Keratinocyte (primary cell): Measurements from ENCODE around the gene THAP9. TPM values are rescaled to one million over a fixed set of nuclear protein-coding genes. Genes with fewer than 3 reads are reported as not detected.

ENCODE experiments used
- DNase-seq: peaks from one replicate; pipeline ENCODE4 v3.0.0-alpha.2; 2011; ENCODE audit warnings: low read depth, missing footprints, low spot score
- FAIRE-seq: peaks from 2 replicates; lab custom pipeline; 2011; peaks lifted over from hg19 to GRCh38; lab: Jason Lieb, UNC
- H2AFZ ChIP-seq: 2 replicates; pipeline ENCODE4 v1.6.0; 2012; ENCODE audit warnings: low read length, control low read depth, inconsistent platforms; ENCODE audit not compliant: control insufficient read depth
- H3K27ac ChIP-seq: 2 replicates; pipeline ENCODE4 v1.5.1; 2011; ENCODE audit warnings: low read length; ENCODE audit not compliant: control insufficient read depth, insufficient read depth
- H3K27me3 ChIP-seq: 3 replicates; pipeline ENCODE4 v1.6.0; 2011; ENCODE audit warnings: low read length; ENCODE audit not compliant: control insufficient read depth, insufficient read depth; ENCODE audit errors: extremely low read depth
- H3K36me3 ChIP-seq, 2 experiments: 2 replicates in 1 of 2; 3 replicates in 1 of 2; pipeline ENCODE4 v1.5.1; 2011; ENCODE audit warnings: low read length in 2 of 2, mild to moderate bottlenecking in 1 of 2; ENCODE audit not compliant: control insufficient read depth in 2 of 2, insufficient read depth in 2 of 2; ENCODE audit errors: extremely low read depth in 1 of 2
- H3K4me1 ChIP-seq: 3 replicates; pipeline ENCODE4 v1.5.1; 2011; ENCODE audit warnings: low read length; ENCODE audit not compliant: control insufficient read depth, insufficient read depth; ENCODE audit errors: extremely low read depth
- H3K4me2 ChIP-seq: 3 replicates; pipeline ENCODE4 v1.6.0; 2011; ENCODE audit warnings: low read depth, low read length; ENCODE audit not compliant: control insufficient read depth, insufficient read depth; ENCODE audit errors: extremely low read depth
- H3K4me3 ChIP-seq, 3 experiments: fragments of 200-600 bp in 1 of 3; sonication (generic) in 1 of 3; 2 replicates in 2 of 3; 3 replicates in 1 of 3; pipeline ENCODE4 v1.5.1; 2011 to 2016; ENCODE audit warnings: low read length in 3 of 3, mild to moderate bottlenecking in 3 of 3, control low read depth in 2 of 3, inconsistent platforms in 1 of 3, low read depth in 1 of 3, mixed read lengths in 1 of 3, mixed run types in 1 of 3, moderate library complexity in 1 of 3; ENCODE audit not compliant: control insufficient read depth in 2 of 3, insufficient read depth in 2 of 3; ENCODE audit errors: extremely low read depth in 1 of 3
- H3K79me2 ChIP-seq: 2 replicates; pipeline ENCODE4 v1.6.0; 2012; ENCODE audit warnings: low read length; ENCODE audit not compliant: control insufficient read depth, insufficient read depth
- H3K9ac ChIP-seq: 3 replicates; pipeline ENCODE4 v1.6.0; 2011; ENCODE audit warnings: low read length; ENCODE audit not compliant: control insufficient read depth, insufficient read depth; ENCODE audit errors: extremely low read depth
- H3K9me1 ChIP-seq: 3 replicates; pipeline ENCODE4 v1.6.0; 2011; ENCODE audit warnings: low read length; ENCODE audit not compliant: control insufficient read depth, insufficient read depth; ENCODE audit errors: extremely low read depth
- H3K9me3 ChIP-seq: 2 replicates; pipeline ENCODE4 v1.5.1; 2012; ENCODE audit warnings: low read depth, low read length; ENCODE audit not compliant: control insufficient read depth
- H4K20me1 ChIP-seq: 3 replicates; pipeline ENCODE4 v1.6.0; 2011; ENCODE audit warnings: low read length; ENCODE audit not compliant: control insufficient read depth, insufficient read depth; ENCODE audit errors: extremely low read depth
- CTCF ChIP-seq, 3 experiments: IDR thresholded peaks in 1 of 3; conservative IDR thresholded peaks in 1 of 3; optimal IDR thresholded peaks in 1 of 3; 2 replicates in 2 of 3; 3 replicates in 1 of 3; pipeline versions ENCODE3 to v1.5.1; 2011; ENCODE audit warnings: low read length in 3 of 3, mild to moderate bottlenecking in 3 of 3, moderate library complexity in 2 of 3, control low read depth in 1 of 3, inconsistent platforms in 1 of 3; ENCODE audit not compliant: insufficient read depth in 2 of 3; ENCODE audit errors: extremely low read depth in 1 of 3
- EZH2 ChIP-seq: IDR thresholded peaks from one replicate; pipeline ENCODE4 v1.6.1; 2012; ENCODE audit warnings: inconsistent platforms, mild to moderate bottlenecking, low read length, moderate library complexity
- dilution Hi-C: fragments of 300-500 bp; cut with MboI; formaldehyde crosslinking; loops from one replicate; pipeline ENCODE4 v1.7.0; 2020; ENCODE audit warnings: low sequenced_read_pairs; ENCODE audit not compliant: extremely low pct_ligation_motif_present
- polyA plus RNA-seq, 5 experiments: library from polyadenylated mRNA; depleted of rRNA in 3 of 5; stranded (reverse) in 3 of 5; stranded (forward) in 1 of 5; unstranded in 1 of 5; fragments of >200 nt; gene quantifications; 1 replicate in 1 of 5; 2 replicates in 3 of 5; 3 replicates in 1 of 5; pipeline versions ENCODE4 v1.2.1 to v1.2.3, GENCODE V29; 2011 to 2012; ENCODE audit warnings: missing spikeins in 2 of 5, low read depth in 1 of 5, low replicate concordance in 1 of 5

The THAP9 gene
- polyA plus RNA-seq, 1 donor (not counting 4 experiments of a cell fraction or from before 2014, with no cell fraction given) = 1.9 TPM

GRCh38 chr4:82918091-82918490 lies 17.6 kb downstream of the THAP9 start:
- H3K4me2 ChIP-seq = no peak overlapping the region
- no peak overlapping the region for H2AFZ ChIP-seq
- H3K9me3 ChIP-seq = no peaks in the 10 kb centered on the region
- no peak overlapping the region for H3K4me3 ChIP-seq
- H4K20me1 ChIP-seq = no peaks in the 10 kb centered on the region
- H3K79me2 ChIP-seq = no peaks in the 10 kb centered on the region
- H3K36me3 ChIP-seq = no peaks in the 10 kb centered on the region
- no peak overlapping the region for H3K9ac ChIP-seq
- TF ChIP-seq EZH2 (no peak), CTCF (optimal IDR thresholded peaks at IDR 0.05 in 1 of 3, IDR thresholded peaks at IDR 0.05 in 1 of 3, conservative IDR thresholded peaks at IDR 0.05 in 1 of 3; ENCODE audit: extremely low read depth in 1 of 3, insufficient read depth in 2 of 3, low read length in 3 of 3) (no peak)
- dilution Hi-C loops = no loop called here
- DNase-seq (no peak), FAIRE-seq (peak; percentile 56)
- no peaks in the 10 kb centered on the region for H3K4me1 ChIP-seq
- no peaks in the 10 kb centered on the region for H3K9me1 ChIP-seq
- H3K27ac ChIP-seq = no peak overlapping the region
- H3K27me3 ChIP-seq = no peaks in the 10 kb centered on the region

- H3K4me1 ChIP-seq = no peaks in the 10 kb centered on the region
- DNase-seq = no peak
- FAIRE-seq = no peak
- H3K9me3 ChIP-seq = no peaks in the 10 kb centered on the region
- dilution Hi-C loops = no loop called here
- H3K27ac ChIP-seq = no peak overlapping the region
- H3K9me1 ChIP-seq = no peaks in the 10 kb centered on the region
- H2AFZ ChIP-seq = no peak overlapping the region
- H3K4me3 ChIP-seq = no peak overlapping the region
- no peaks in the 10 kb centered on the region for H3K27me3 ChIP-seq
- H3K4me2 ChIP-seq = no peak overlapping the region
- TF ChIP-seq CTCF (optimal IDR thresholded peaks at IDR 0.05 in 1 of 3, IDR thresholded peaks at IDR 0.05 in 1 of 3, conservative IDR thresholded peaks at IDR 0.05 in 1 of 3; ENCODE audit: extremely low read depth in 1 of 3, insufficient read depth in 2 of 3, low read length in 3 of 3) (no peak), EZH2 (no peak)
- no peaks in the 10 kb centered on the region for H4K20me1 ChIP-seq
- no peak overlapping the region for H3K9ac ChIP-seq
- H3K79me2 ChIP-seq = no peaks in the 10 kb centered on the region
- no peaks in the 10 kb centered on the region for H3K36me3 ChIP-seq
These were observed 18.9 kb downstream of the THAP9 start for GRCh38 chr4:82919386-82919785.
